HepG2 (cell line): ENCODE measurements around the gene KHK. TPM values are rescaled to one million over a fixed set of nuclear protein-coding genes. Genes with fewer than 3 reads are reported as not detected.

Experiments
- BCL6 ChIP-seq: IDR thresholded peaks from 2 replicates; pipeline ENCODE4 v1.6.1; 2016; ENCODE audit warnings: missing genetic modification reagents, missing compliant biosample characterization
- CBFB ChIP-seq: sonication (generic); formaldehyde crosslinking; IDR thresholded peaks from 2 replicates; pipeline ENCODE4 v1.4.0; 2020; ENCODE audit warnings: missing genetic modification reagents
- CREB1 ChIP-seq, 2 experiments: fragments of 450-650 bp in 1 of 2; IDR thresholded peaks; 2 replicates each; pipeline ENCODE4 v1.6.1; 2016 to 2017; ENCODE audit warnings: control low read depth in 1 of 2, mild to moderate bottlenecking in 1 of 2, missing compliant biosample characterization in 1 of 2, missing genetic modification characterization in 1 of 2
- CTCF ChIP-seq: sonication (generic); formaldehyde crosslinking; IDR thresholded peaks from 2 replicates; pipeline ENCODE4 v1.5.0; 2020; ENCODE audit warnings: mild to moderate bottlenecking, missing genetic modification reagents, moderate library complexity
- E2F2 ChIP-seq: sonication (generic); formaldehyde crosslinking; IDR thresholded peaks from 2 replicates; pipeline ENCODE4 v1.4.0; 2020; ENCODE audit warnings: missing genetic modification reagents, borderline replicate concordance
- KDM4B ChIP-seq: sonication (generic); formaldehyde crosslinking; IDR thresholded peaks from 2 replicates; pipeline ENCODE4 v1.4.0; 2020; ENCODE audit warnings: missing genetic modification reagents
- KLF9 ChIP-seq: IDR thresholded peaks from 2 replicates; pipeline ENCODE4 v1.6.1; 2016; ENCODE audit warnings: low read depth
- MAX ChIP-seq: IDR thresholded peaks from 2 replicates; pipeline ENCODE4 v1.6.1; 2012; ENCODE audit warnings: inconsistent platforms
- NFIB ChIP-seq: sonication (generic); formaldehyde crosslinking; IDR thresholded peaks from 2 replicates; pipeline ENCODE4 v1.9.0; 2021; ENCODE audit warnings: missing genetic modification reagents, mild to moderate bottlenecking, borderline replicate concordance
- NR1H2 ChIP-seq: sonication (generic); formaldehyde crosslinking; IDR thresholded peaks from 2 replicates; pipeline ENCODE4 v1.8.1; 2022; ENCODE audit warnings: low read depth, missing genetic modification reagents, borderline replicate concordance
- NRL ChIP-seq: sonication (generic); formaldehyde crosslinking; IDR thresholded peaks from 2 replicates; pipeline ENCODE4 v1.5.0; 2020; ENCODE audit warnings: missing genetic modification reagents, mild to moderate bottlenecking, moderate library complexity, borderline replicate concordance
- PAWR ChIP-seq: sonication (generic); formaldehyde crosslinking; IDR thresholded peaks from 2 replicates; pipeline ENCODE4 v1.4.0; 2020; ENCODE audit warnings: missing genetic modification reagents, mild to moderate bottlenecking, borderline replicate concordance
- PCBP1 ChIP-seq: fragments of 200-400 bp; formaldehyde crosslinking; IDR thresholded peaks from 2 replicates; pipeline ENCODE4 v1.6.1; 2017; ENCODE audit warnings: mild to moderate bottlenecking, low read depth, low read length, borderline replicate concordance
- POGZ ChIP-seq: sonication (generic); formaldehyde crosslinking; IDR thresholded peaks from 2 replicates; pipeline ENCODE4 v1.4.0; 2020; ENCODE audit warnings: mild to moderate bottlenecking, missing genetic modification reagents
- RELA ChIP-seq: sonication (generic); formaldehyde crosslinking; IDR thresholded peaks from 2 replicates; pipeline ENCODE4 v1.4.0; 2020; ENCODE audit warnings: missing genetic modification reagents
- RFX1 ChIP-seq: fragments of 450-650 bp; IDR thresholded peaks from 2 replicates; pipeline ENCODE4 v1.6.1; 2017
- SIN3A ChIP-seq: IDR thresholded peaks from 2 replicates; pipeline ENCODE4 v1.6.1; 2011; ENCODE audit warnings: low read depth, mild to moderate bottlenecking, control low read depth, low read length, borderline replicate concordance
- SMC3 ChIP-seq: IDR thresholded peaks from 2 replicates; pipeline ENCODE4 v1.6.1; 2011; ENCODE audit warnings: low read length, improper control_type of control experiment
- TFAP4 ChIP-seq: sonication (generic); IDR thresholded peaks from 2 replicates; pipeline ENCODE4 v1.6.1; 2016; ENCODE audit warnings: low read depth, borderline replicate concordance
- TRIM22 ChIP-seq: fragments of 450-650 bp; IDR thresholded peaks from 2 replicates; pipeline ENCODE4 v1.6.1; 2017
- TSC22D2 ChIP-seq: sonication (generic); formaldehyde crosslinking; IDR thresholded peaks from 2 replicates; pipeline ENCODE4 v1.5.1; 2020; ENCODE audit warnings: missing genetic modification reagents, mild to moderate bottlenecking, borderline replicate concordance
- ZBTB8A ChIP-seq: sonication (generic); formaldehyde crosslinking; IDR thresholded peaks from 2 replicates; pipeline ENCODE4 v1.4.0; 2020; ENCODE audit warnings: mild to moderate bottlenecking, low read depth, missing genetic modification reagents, borderline replicate concordance
- ZNF510 ChIP-seq: sonication (generic); formaldehyde crosslinking; IDR thresholded peaks from 2 replicates; pipeline ENCODE4 v1.4.0; 2020; ENCODE audit warnings: low read depth, mild to moderate bottlenecking, missing genetic modification reagents
- ZNF589 ChIP-seq: sonication (generic); formaldehyde crosslinking; conservative IDR thresholded peaks from 2 replicates; pipeline ENCODE4 v1.8.0; 2022; ENCODE audit warnings: mild to moderate bottlenecking, moderate library complexity, missing genetic modification reagents
- polyA plus RNA-seq, 8 experiments: library from polyadenylated mRNA; depleted of rRNA in 3 of 8; stranded (reverse) in 7 of 8; unstranded in 1 of 8; fragments of >200 nt; fragmentation: Illumina TruSeq in 4 of 8; extraction: Trizol in 4 of 8; gene quantifications; 2 replicates each; pipeline versions ENCODE4 v1.2.1 to v1.2.3, GENCODE V29; 2011 to 2016; ENCODE audit warnings: low read depth in 4 of 8, missing spikeins in 1 of 8, mixed read lengths in 1 of 8; ENCODE audit not compliant: insufficient read depth in 1 of 8
- total RNA-seq, 5 experiments: library from RNA; depleted of rRNA; stranded (reverse); fragments of >200 nt; fragmentation: Illumina TruSeq; extraction: Trizol; gene quantifications; 2 replicates each; pipeline ENCODE4 v1.2.3, GENCODE V29; 2016; ENCODE audit warnings: low read depth in 1 of 5

The KHK gene
- total and polyA plus RNA-seq, 2 of the 13 experiments (the other 11 are each of a cell fraction or from before 2014, with no cell fraction given) = 40.9 to 99.2 TPM

GRCh38 chr2:27123302-27124150, 37.0 kb downstream of the KHK start, which contains the start of gene ABHD1 (continued):
- peak; percentile 59; the same call in 1 of the 2 replicates for TF ChIP-seq TFAP4
- no peak for TF ChIP-seq RFX1
- 0 out of 2 replicates have a peak, but pooled peaks have one; percentile 38 for TF ChIP-seq PCBP1
- peak; percentile 62; the same call in 1 of the 2 replicates for TF ChIP-seq POGZ (CRISPR knock-in tag)
- peak; percentile 62 for TF ChIP-seq CREB1 (IDR thresholded peaks at IDR 0.05)
- no peak for TF ChIP-seq CREB1 (CRISPR knock-in tag; IDR thresholded peaks at IDR 0.05)
- TF ChIP-seq RELA (CRISPR knock-in tag) = 0 out of 2 replicates have a peak, but pooled peaks have one; percentile 32
- TF ChIP-seq CTCF = peak; percentile 73
- no peak; the same call in 1 of the 2 replicates for TF ChIP-seq KDM4B (CRISPR knock-in tag)
- TF ChIP-seq PAWR (CRISPR knock-in tag) = 0 out of 2 replicates have a peak, but pooled peaks have one; percentile 68
- no peak for TF ChIP-seq BCL6
- TF ChIP-seq ZNF589 (CRISPR knock-in tag) = 0 out of 2 replicates have a peak, but pooled peaks have one; percentile 51
- TF ChIP-seq ZBTB8A (CRISPR knock-in tag) = no peak
- TF ChIP-seq CBFB (CRISPR knock-in tag) = 0 out of 2 replicates have a peak, but pooled peaks have one; percentile 19
- TF ChIP-seq NFIB (CRISPR knock-in tag) = no peak
- no peak; the same call in 1 of the 2 replicates for TF ChIP-seq ZNF510
- peak; percentile 66; the same call in 1 of the 2 replicates for TF ChIP-seq SIN3A
- TF ChIP-seq E2F2 (CRISPR knock-in tag) = peak; percentile 59; the same call in 1 of the 2 replicates
- no peak for TF ChIP-seq TRIM22
- TF ChIP-seq TSC22D2 (CRISPR knock-in tag) = no peak; the same call in 1 of the 2 replicates
- TF ChIP-seq SMC3 = peak; percentile 21
- no peak for TF ChIP-seq NR1H2
- peak; percentile 68 for TF ChIP-seq MAX
- peak; percentile 73; the same call in 1 of the 2 replicates for TF ChIP-seq NRL (CRISPR knock-in tag)
- no peak for TF ChIP-seq KLF9
